ENCODE results near the gene LRRC23. TPM values are rescaled to one million over a fixed set of nuclear protein-coding genes. Genes with fewer than 3 reads are reported as not detected.

LRRC23 gene
- total and polyA plus RNA-seq, 2 donors (not counting 1 experiment from before 2014, with no cell fraction given) = 5.6 to 9.6 TPM

GRCh38 chr12:6925239-6925539, 20.6 kb downstream of the LRRC23 start:
- peak overlapping the region; percentile 82 for H3K4me2 ChIP-seq (ENCODE audit: extremely low read depth, insufficient read depth, low read length)
- H3K36me3 ChIP-seq (ENCODE audit: control insufficient read depth, insufficient read depth, low read length) = peaks cover 12% of the 10 kb centered on the region
- peak overlapping the region in 2 of 4 experiments; percentile 75 to 84 for H3K4me3 ChIP-seq (replicated peaks in 1 of 4; ENCODE audit: control extremely low read depth in 1 of 4, insufficient read depth in 1 of 4, low read depth in 3 of 4, low read length in 4 of 4)
- peaks cover 28% of the 10 kb centered on the region for H3K79me2 ChIP-seq (ENCODE audit: control insufficient read depth, insufficient read depth, low read length)
- peaks cover 29% of the 10 kb centered on the region for H3K4me1 ChIP-seq (ENCODE audit: control insufficient read depth, extremely low read depth, insufficient read depth, low read length)
- DNase-seq (ENCODE audit: low read depth in 2 of 2) = no peak
- no peaks in the 10 kb centered on the region for H4K20me1 ChIP-seq (ENCODE audit: control insufficient read depth, extremely low read depth, insufficient read depth, low read length)
- no peak overlapping the region for H2AFZ ChIP-seq (ENCODE audit: low read length)
- H3K9ac ChIP-seq (ENCODE audit: insufficient read depth, low read length) = no peak overlapping the region
- peak overlapping the region; percentile 92 for H3K27ac ChIP-seq (ENCODE audit: insufficient read depth, low read length)
- no peaks in the 10 kb centered on the region for H3K9me3 ChIP-seq (ENCODE audit: control insufficient read depth, insufficient read depth, low read depth, low read length)
- TF ChIP-seq EZH2 (IDR thresholded peaks at IDR 0.05; ENCODE audit: low read length, missing control alignments) (no peak), CTCF (conservative IDR thresholded peaks at IDR 0.05 in 1 of 2, IDR thresholded peaks at IDR 0.05 in 1 of 2; ENCODE audit: low read depth in 1 of 2, low read length in 2 of 2) (no peak)
- no peaks in the 10 kb centered on the region for H3K27me3 ChIP-seq (ENCODE audit: control insufficient read depth, insufficient read depth, low read length)

- H3K27me3 ChIP-seq (ENCODE audit: control insufficient read depth, insufficient read depth, low read length) = no peaks in the 10 kb centered on the region
- peak overlapping the region; percentile 40 to 84 (median 74) for H3K4me3 ChIP-seq (replicated peaks in 1 of 4; ENCODE audit: control extremely low read depth in 1 of 4, insufficient read depth in 1 of 4, low read depth in 3 of 4, low read length in 4 of 4)
- TF ChIP-seq EZH2 (IDR thresholded peaks at IDR 0.05; ENCODE audit: low read length, missing control alignments) (no peak), CTCF (conservative IDR thresholded peaks at IDR 0.05 in 1 of 2, IDR thresholded peaks at IDR 0.05 in 1 of 2; ENCODE audit: low read depth in 1 of 2, low read length in 2 of 2) (no peak)
- peak overlapping the region; percentile 82 for H3K4me2 ChIP-seq (ENCODE audit: extremely low read depth, insufficient read depth, low read length)
- peak overlapping the region; percentile 92 for H3K27ac ChIP-seq (ENCODE audit: insufficient read depth, low read length)
- H3K9ac ChIP-seq (ENCODE audit: insufficient read depth, low read length) = peak overlapping the region; percentile 49
- peaks cover 31% of the 10 kb centered on the region for H3K79me2 ChIP-seq (ENCODE audit: control insufficient read depth, insufficient read depth, low read length)
- peaks cover 12% of the 10 kb centered on the region for H3K36me3 ChIP-seq (ENCODE audit: control insufficient read depth, insufficient read depth, low read length)
- DNase-seq (ENCODE audit: low read depth in 2 of 2) = peak; percentile 92 to 96
- H4K20me1 ChIP-seq (ENCODE audit: control insufficient read depth, extremely low read depth, insufficient read depth, low read length) = no peaks in the 10 kb centered on the region
- peak overlapping the region; percentile 4 for H2AFZ ChIP-seq (ENCODE audit: low read length)
- peaks cover 29% of the 10 kb centered on the region for H3K4me1 ChIP-seq (ENCODE audit: control insufficient read depth, extremely low read depth, insufficient read depth, low read length)
- H3K9me3 ChIP-seq (ENCODE audit: control insufficient read depth, insufficient read depth, low read depth, low read length) = no peaks in the 10 kb centered on the region
Measured at GRCh38 chr12:6925540-6926279, 21.1 kb downstream of the LRRC23 start.

- peak; percentile 81 to 87 for DNase-seq (ENCODE audit: low read depth in 2 of 2)
- Histone ChIP-seq H4K20me1 (ENCODE audit: control insufficient read depth, extremely low read depth, insufficient read depth, low read length) (no peaks in the 10 kb centered on the region), H3K27ac (ENCODE audit: insufficient read depth, low read length) (peak within 1 kb of the TSS; percentile 92), H3K79me2 (ENCODE audit: control insufficient read depth, insufficient read depth, low read length) (peaks cover 45% of the 10 kb centered on the region), H3K9ac (ENCODE audit: insufficient read depth, low read length) (peak within 1 kb of the TSS; percentile 74), H3K9me3 (ENCODE audit: control insufficient read depth, insufficient read depth, low read depth, low read length) (no peaks in the 10 kb centered on the region), H3K4me3 (replicated peaks in 1 of 4; ENCODE audit: control extremely low read depth in 1 of 4, insufficient read depth in 1 of 4, low read depth in 3 of 4, low read length in 4 of 4) (peak within 1 kb of the TSS; percentile 74 to 95 (median 88)), H3K36me3 (ENCODE audit: control insufficient read depth, insufficient read depth, low read length) (peaks cover 3% of the 10 kb centered on the region), H2AFZ (ENCODE audit: low read length) (no peak within 1 kb of the TSS), H3K4me2 (ENCODE audit: extremely low read depth, insufficient read depth, low read length) (peak within 1 kb of the TSS; percentile 97), H3K27me3 (ENCODE audit: control insufficient read depth, insufficient read depth, low read length) (no peaks in the 10 kb centered on the region), H3K4me1 (ENCODE audit: control insufficient read depth, extremely low read depth, insufficient read depth, low read length) (peaks cover 29% of the 10 kb centered on the region)
- TF ChIP-seq EZH2 (IDR thresholded peaks at IDR 0.05; ENCODE audit: low read length, missing control alignments) (no peak), CTCF (conservative IDR thresholded peaks at IDR 0.05 in 1 of 2, IDR thresholded peaks at IDR 0.05 in 1 of 2; ENCODE audit: low read depth in 1 of 2, low read length in 2 of 2) (no peak)
Measured at GRCh38 chr12:6927379-6928021, 22.9 kb downstream of the LRRC23 start, which contains the start of gene ATN1. Gene ATN1, plus strand, starts transcription at chr12:6927959. Its CDS starts 6,043 bp downstream, at chr12:6934002.

All from fibroblast of lung (primary cell).